Adrenal gland (tissue), 5 donors: ENCODE measurements around the gene ARHGAP32.

Experiments
- POLR2A ChIP-seq, 2 donors: fragments of 450-650 bp; IDR thresholded peaks; one replicate each; pipeline ENCODE4 v1.6.1; 2017; ENCODE audit warnings: antibody characterized with exemption in 2 of 2, mild to moderate bottlenecking in 2 of 2, moderate library complexity in 1 of 2
- TF ChIP-seq, protein P1 (sequence below), 6 experiments: fragments of 450-650 bp in 4 of 6; fragments of 200-600 bp in 2 of 6; sonication (generic) in 1 of 6; IDR thresholded peaks; 1 replicate in 5 of 6; 2 replicates in 1 of 6; pipeline versions ENCODE4 v1.5.1 to v1.8.0; 2016 to 2021; ENCODE audit warnings: antibody characterized with exemption in 6 of 6, mild to moderate bottlenecking in 2 of 6, moderate library complexity in 1 of 6
- donor health status: DM: no; HTN: no; CAD: no.

GRCh38 chr11:129021295-129021694, 170.8 kb downstream of the ARHGAP32 start:
- TF ChIP-seq, protein P1, sequence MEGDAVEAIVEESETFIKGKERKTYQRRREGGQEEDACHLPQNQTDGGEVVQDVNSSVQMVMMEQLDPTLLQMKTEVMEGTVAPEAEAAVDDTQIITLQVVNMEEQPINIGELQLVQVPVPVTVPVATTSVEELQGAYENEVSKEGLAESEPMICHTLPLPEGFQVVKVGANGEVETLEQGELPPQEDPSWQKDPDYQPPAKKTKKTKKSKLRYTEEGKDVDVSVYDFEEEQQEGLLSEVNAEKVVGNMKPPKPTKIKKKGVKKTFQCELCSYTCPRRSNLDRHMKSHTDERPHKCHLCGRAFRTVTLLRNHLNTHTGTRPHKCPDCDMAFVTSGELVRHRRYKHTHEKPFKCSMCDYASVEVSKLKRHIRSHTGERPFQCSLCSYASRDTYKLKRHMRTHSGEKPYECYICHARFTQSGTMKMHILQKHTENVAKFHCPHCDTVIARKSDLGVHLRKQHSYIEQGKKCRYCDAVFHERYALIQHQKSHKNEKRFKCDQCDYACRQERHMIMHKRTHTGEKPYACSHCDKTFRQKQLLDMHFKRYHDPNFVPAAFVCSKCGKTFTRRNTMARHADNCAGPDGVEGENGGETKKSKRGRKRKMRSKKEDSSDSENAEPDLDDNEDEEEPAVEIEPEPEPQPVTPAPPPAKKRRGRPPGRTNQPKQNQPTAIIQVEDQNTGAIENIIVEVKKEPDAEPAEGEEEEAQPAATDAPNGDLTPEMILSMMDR (IDR thresholded peaks at IDR 0.05) = no peak
- TF ChIP-seq POLR2A (IDR thresholded peaks at IDR 0.05) = no peak
